Islet of Langerhans (tissue), 1 donor: Measurements from ENCODE around the gene ARL4A.
"Not testable (repeated sequence)": the region's sequence is repeated elsewhere in the genome, so short reads cannot be mapped to it uniquely, and the experiment has no call there.

Experiments used
- FAIRE-seq: peaks from one replicate; lab custom pipeline; 2011; peaks lifted over from hg19 to GRCh38; lab: Jason Lieb, UNC

Gene ARL4A, protein sequence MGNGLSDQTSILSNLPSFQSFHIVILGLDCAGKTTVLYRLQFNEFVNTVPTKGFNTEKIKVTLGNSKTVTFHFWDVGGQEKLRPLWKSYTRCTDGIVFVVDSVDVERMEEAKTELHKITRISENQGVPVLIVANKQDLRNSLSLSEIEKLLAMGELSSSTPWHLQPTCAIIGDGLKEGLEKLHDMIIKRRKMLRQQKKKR

GRCh38 chr7:12686891-12687717 is at the start of gene ARL4A:
Gene ARL4A, plus strand, starts transcription at chr7:12687633. Its CDS starts 622 bp downstream, at chr7:12688255.
- FAIRE-seq: peak; percentile 60

GRCh38 chr7:12637819-12638592 is 49.4 kb upstream of the ARL4A start:
- FAIRE-seq: no peak

DNA sequence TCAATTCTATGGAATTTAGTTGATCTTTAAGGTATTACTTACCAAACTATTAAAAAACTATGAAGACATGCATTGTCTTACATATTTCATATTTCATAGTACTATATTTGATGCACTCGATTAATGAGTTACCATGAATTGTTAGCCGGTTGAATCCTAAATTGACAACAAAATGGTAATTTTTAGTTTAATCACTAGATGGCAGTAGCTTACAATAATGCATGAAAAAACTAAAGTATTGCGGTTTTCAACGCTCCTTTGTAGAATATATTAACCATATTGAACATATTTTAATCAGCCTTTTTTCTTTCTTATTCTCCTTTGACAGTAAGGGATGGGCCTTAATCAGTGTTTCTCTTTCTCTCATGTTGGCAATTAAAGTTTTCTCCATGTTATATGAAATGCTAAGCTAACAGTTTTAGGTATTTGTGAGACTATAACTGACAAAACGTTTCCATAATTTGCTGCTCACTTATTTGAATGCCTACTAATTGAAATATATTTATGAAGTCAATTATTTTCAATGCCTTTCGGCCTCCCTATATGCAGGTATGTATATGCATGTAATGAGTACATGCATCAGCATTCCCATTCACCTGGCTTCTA is 48.5 kb upstream of the ARL4A start:
- FAIRE-seq: peak; percentile 98

GRCh38 chr7:12640299-12641096 is 46.9 kb upstream of the ARL4A start:
- no peak for FAIRE-seq

- FAIRE-seq: no peak
Observed at GRCh38 chr7:12641196-12641595, 46.2 kb upstream of the ARL4A start.

- no peak for FAIRE-seq
Observed at GRCh38 chr7:12642508-12642907, 44.9 kb upstream of the ARL4A start.

DNA sequence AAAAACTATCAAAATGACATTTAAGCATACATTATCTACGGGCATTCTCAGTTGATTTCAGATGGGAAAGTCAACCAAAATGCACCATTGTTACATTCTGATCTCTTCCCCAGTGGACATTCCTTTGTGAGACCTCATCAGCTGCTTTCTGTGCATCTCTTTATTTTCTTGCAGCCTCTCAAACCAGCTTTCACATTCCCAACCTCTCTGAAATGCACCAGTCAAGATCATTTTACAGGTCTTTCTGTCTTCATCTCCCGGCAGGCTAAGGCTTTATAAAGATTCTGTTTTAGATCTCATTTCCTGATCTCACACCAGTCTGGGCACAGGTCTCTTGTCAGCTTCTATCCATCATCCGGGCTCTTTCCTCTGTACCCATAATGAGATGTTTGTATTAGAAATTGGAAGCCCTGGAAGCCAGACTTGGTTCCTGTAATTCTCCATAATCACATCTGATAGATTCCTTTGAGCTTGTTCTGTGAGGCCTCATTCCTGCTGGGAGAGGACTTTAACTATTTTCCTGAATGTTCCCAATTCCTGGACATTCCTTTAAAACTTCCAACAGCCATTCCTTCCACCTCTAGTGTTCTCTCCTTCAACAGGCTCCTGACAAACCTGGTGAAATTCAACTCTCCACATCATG is 44.3 kb upstream of the ARL4A start:
- no peak for FAIRE-seq

GRCh38 chr7:12643644-12644043 is 43.8 kb upstream of the ARL4A start:
- FAIRE-seq: no peak

DNA sequence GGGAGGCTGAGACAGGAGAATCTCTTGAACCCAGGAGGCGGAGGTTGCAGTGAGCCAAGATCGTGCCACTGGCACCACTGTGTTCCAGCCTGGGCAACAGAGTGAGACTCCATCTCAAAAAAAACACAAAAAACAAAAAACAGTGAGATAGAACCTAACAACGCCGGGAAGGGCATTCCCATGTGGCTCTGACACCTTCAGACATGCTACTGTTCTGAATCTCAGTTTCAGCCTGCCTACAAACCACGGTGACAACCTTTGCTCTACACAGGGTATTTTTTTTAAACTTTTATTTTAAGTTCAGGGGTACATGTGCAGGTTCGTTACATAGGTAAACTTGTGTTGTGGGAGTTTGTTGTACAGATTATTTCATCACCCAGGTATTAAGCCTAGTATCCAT is 42.2 kb upstream of the ARL4A start:
- not testable (repeated sequence) for FAIRE-seq

- no peak for FAIRE-seq
Observed at GRCh38 chr7:12646139-12646538, 41.3 kb upstream of the ARL4A start.

DNA sequence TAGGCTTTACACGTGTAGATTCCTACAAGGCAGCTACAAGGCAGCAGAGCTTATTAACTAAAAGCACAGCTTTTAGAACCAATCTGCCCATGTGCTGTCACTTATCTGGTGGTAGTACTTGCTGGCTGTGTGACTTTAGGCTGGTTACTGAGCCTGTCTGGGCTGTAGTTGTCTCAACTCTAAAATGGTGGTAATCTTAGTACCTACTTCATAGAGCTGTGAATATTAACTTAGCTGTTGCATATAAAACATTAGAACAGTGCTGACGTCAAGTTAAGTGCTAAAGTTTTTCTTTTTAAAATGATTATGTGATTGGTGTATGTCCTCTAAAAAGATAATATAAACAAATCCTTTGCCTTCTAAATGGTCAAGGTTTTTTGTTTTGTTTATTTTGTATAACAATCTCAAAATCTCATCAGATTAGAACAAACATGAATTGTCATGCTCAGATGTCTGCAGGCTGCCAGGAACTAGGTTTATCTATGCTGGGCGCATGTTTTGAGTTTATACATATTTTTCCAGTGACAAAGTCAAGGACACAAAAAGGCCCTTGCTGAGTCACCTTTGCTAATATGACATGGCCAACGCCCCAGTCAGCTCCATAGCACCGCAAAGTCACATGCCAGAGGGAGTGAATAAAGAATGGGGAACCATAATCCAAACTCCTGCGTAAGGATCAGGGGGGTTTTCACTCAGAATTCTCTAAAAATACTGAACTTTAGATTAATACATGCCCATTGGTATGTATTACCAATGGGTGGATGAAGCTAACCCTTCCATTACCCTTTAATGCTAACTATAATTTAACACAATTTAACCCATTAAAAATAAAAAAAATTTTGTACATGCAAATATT is 39.8 kb upstream of the ARL4A start:
- FAIRE-seq: peak; percentile 30

DNA sequence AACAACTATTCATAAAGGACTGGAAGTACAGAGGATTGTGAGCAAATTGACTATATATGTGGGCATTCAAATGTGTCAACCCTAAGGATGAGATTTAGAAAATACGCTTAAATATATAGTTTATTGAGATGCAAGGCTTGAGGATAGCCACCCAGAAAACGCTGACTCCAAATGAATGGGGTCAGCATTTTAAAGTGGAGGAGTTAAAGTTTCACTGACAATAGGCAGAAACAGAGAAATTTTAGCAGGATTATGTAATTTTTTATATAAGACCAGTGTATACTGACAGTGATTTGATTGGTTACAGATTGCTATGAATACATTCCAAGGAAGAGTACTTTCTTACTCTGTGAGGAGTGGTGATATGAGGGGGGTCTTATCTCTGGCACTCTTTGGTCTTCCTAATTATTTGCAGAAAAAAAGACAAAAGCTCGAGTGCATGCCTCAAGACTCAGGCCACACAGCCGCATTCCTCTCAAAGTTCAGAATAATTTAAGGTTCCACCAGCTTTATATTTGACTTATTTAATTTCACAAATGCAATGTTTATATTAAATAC is 38.6 kb upstream of the ARL4A start:
- FAIRE-seq: no peak

DNA sequence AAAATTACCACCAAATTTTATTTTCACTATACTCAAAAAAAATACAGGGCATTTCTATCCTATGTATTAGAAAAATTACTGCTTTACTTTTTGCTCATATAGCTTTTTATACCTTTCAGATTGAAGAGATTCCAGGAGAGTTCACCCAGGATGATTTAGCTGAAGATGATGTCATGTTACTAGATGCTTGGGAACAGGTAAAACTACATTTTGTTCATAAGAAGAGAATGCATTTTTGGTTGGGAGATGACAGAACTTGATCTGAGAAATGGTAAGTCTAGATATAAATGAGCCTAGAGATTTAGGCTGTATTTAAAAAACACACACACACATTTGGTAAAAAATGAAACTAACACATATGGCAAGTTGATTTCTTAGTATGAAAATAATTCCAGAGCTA is 38.1 kb upstream of the ARL4A start:
- FAIRE-seq: peak; percentile 47

DNA sequence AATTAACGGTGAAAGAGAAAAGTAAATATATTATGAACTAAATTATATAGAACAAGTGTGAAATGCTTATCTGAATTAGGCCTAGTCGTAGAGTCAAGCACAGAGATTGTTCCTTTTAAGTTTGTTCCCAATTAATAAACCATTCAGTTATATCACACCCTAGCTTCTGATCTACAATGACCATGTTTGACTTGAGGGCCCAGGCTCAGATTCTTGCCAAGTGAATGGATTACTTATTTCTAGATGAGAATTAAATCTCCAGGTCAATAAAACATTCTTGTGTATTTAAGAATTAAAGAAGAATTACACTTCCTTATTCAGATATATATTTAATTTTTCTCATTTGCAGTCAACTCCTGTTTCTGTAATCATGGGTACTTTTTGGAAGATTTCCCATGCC is 37.4 kb upstream of the ARL4A start:
- FAIRE-seq: no peak

DNA sequence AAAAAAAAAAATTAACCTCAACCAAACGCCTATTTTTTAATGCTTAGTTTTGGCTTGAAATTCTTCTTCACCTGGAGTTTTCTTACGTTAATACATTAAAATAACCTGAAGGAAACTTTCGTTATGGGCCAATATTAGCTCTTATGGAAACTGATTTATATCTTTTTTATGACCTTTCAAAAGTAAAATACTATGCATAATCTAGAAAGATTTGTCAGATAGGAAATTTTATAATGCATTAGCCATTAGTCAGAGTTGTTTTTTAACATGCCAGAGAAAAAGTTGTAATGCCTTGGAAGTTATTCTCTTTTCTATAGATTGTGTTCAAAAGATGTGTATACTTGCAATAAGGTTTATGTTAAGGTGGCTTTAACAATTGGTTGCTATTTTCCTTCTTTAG is 34.3 kb upstream of the ARL4A start:
- FAIRE-seq: no peak

GRCh38 chr7:12653518-12653917 is 33.9 kb upstream of the ARL4A start:
- no peak for FAIRE-seq

DNA sequence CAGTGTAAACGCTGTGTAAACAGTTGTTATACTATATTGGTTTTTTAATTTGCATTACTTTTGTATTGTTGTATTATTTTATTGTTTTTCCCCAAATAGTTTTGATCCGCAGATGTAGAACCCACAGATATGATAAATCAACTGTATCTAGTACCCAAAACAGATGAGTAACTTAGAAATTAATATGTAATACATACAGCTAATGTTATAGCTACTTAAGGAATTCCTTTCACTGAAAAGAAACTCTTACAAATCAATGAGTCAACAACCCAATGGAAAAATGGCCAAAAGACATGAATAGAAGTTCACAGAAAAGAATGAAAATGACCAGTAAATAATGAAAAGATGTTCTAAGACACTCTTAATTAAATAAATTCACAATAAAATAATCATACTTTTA is 32.3 kb upstream of the ARL4A start:
- peak; percentile 27 for FAIRE-seq

- not testable (repeated sequence) for FAIRE-seq
Observed at GRCh38 chr7:12660423-12660822, 27.0 kb upstream of the ARL4A start.

- not testable (repeated sequence) for FAIRE-seq
Observed at GRCh38 chr7:12660986-12661385, 26.4 kb upstream of the ARL4A start.

GRCh38 chr7:12661581-12661980 is 25.9 kb upstream of the ARL4A start:
- FAIRE-seq: no peak
